AG09309 (cell line): Measurements from ENCODE around the gene CTPS2.
A peak's percentile ranks its signal among the peaks of the same experiment; 100 is the strongest.

ENCODE experiments used
- DNase-seq: peaks from one replicate; pipeline ENCODE4 v3.0.0-alpha.2; 2010; ENCODE audit warnings: low read depth
- H3K4me3 ChIP-seq: 2 replicates; pipeline ENCODE4 v1.5.1; 2011; ENCODE audit warnings: mild to moderate bottlenecking, low read depth, low read length, moderate library complexity; ENCODE audit not compliant: control insufficient read depth
- TF ChIP-seq, protein P1 (sequence below): IDR thresholded peaks from 2 replicates; pipeline ENCODE4 v1.5.1; 2011; ENCODE audit warnings: mild to moderate bottlenecking, low read depth, low read length, inconsistent platforms; ENCODE audit not compliant: insufficient read depth, control insufficient read depth; ENCODE audit errors: missing control alignments

CTPS2 gene

DNA sequence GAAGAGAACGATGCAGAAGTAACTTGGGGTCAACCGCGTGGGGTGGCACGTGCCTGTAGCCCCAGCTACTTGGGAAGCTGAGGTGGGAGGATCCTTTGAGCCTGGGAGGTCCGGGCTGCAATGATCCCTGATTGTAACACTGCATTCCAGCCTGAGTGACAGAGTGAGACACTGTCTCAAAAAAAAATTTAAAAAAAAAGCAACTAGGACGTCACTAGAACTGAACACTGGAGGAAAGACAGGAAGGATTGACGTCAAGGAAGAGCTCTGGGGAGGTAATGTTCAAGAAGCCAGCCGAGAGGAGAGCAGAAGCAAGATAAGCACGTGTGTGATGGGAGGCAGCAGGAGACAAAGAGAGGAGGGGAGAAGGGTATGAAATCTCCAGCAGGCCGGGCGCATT lies 33.8 kb downstream of the CTPS2 start:
- TF ChIP-seq, protein P1, sequence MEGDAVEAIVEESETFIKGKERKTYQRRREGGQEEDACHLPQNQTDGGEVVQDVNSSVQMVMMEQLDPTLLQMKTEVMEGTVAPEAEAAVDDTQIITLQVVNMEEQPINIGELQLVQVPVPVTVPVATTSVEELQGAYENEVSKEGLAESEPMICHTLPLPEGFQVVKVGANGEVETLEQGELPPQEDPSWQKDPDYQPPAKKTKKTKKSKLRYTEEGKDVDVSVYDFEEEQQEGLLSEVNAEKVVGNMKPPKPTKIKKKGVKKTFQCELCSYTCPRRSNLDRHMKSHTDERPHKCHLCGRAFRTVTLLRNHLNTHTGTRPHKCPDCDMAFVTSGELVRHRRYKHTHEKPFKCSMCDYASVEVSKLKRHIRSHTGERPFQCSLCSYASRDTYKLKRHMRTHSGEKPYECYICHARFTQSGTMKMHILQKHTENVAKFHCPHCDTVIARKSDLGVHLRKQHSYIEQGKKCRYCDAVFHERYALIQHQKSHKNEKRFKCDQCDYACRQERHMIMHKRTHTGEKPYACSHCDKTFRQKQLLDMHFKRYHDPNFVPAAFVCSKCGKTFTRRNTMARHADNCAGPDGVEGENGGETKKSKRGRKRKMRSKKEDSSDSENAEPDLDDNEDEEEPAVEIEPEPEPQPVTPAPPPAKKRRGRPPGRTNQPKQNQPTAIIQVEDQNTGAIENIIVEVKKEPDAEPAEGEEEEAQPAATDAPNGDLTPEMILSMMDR = no peak
- no peak for DNase-seq
- H3K4me3 ChIP-seq = no peak overlapping the region

GRCh38 chrX:16671005-16671404 lies 41.5 kb downstream of the CTPS2 start:
- TF ChIP-seq, protein P1 = peak; percentile 45
- DNase-seq = no peak

GRCh38 chrX:16666541-16666940 lies 45.9 kb downstream of the CTPS2 start:
- no peak for DNase-seq
- TF ChIP-seq, protein P1 = no peak
- H3K4me3 ChIP-seq = no peak overlapping the region

More at GRCh38 chrX:16671005-16671404, 41.5 kb downstream of the CTPS2 start:
- no peak overlapping the region for H3K4me3 ChIP-seq

DNA sequence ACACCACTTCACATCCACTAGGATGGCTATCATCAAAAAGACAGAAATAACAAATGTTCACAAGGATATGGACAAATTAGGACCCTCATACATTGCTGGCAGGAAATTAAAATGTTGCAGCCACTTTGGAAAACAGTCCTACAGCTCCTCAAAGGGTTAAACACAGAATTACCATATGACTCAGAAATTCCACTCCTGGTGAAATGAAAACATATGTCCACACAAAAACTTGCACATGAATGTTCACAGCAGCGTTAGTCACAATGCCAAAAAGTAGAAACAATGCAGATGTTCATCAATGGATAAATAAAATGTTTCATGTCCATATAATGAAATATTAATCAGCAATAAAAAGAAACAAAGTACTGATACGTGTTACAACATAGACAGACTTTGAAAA lies 47.4 kb downstream of the CTPS2 start:
- TF ChIP-seq, protein P1 = no peak
- no peak overlapping the region for H3K4me3 ChIP-seq
- DNase-seq = no peak

- no peak for DNase-seq
- H3K4me3 ChIP-seq = no peak overlapping the region
- TF ChIP-seq, protein P1 = peak; percentile 13
Observed at GRCh38 chrX:16664626-16665025, 47.8 kb downstream of the CTPS2 start.

- no peak for DNase-seq
- no peak overlapping the region for H3K4me3 ChIP-seq
- TF ChIP-seq, protein P1 = peak; percentile 32
Observed at GRCh38 chrX:16664074-16664473, 48.4 kb downstream of the CTPS2 start.

DNA sequence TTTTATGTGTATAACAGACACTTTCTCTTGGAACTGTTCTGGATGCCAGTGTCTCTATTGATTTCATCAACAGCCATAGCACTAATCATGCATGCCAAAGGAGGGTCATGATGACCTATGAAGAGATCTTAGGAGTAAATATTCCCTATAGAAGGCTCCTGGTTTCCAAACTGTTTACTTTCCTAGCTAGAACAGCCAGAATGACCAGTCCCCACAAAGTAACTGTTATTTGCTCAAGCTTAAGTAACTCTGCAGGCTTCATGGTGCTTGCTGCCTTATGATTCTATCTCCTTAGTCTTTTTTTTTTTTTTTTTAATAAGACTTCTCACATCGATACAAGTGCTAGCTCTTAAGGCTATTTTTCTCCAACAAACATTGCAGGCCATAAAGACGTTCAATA lies 50.1 kb downstream of the CTPS2 start:
- H3K4me3 ChIP-seq = no peak overlapping the region
- TF ChIP-seq, protein P1 = no peak
- DNase-seq = no peak
